SU-DHL-6 (cell line): ENCODE data around the gene SCN8A.

Experiments
- EZH2phosphoT487 ChIP-seq: fragments of 200-600 bp; sonication (generic), shearing (Covaris generic); conservative IDR thresholded peaks from 2 replicates; pipeline ENCODE4 v1.6.1; 2018; ENCODE audit warnings: mild to moderate bottlenecking, antibody characterized with exemption, low read length, moderate library complexity, mixed read lengths
- TF ChIP-seq, protein P1 (sequence below): fragments of 200-600 bp; sonication (generic); IDR thresholded peaks from one replicate; pipeline ENCODE4 v1.5.1; 2017; ENCODE audit warnings: antibody characterized with exemption, mild to moderate bottlenecking, low read length, moderate library complexity; ENCODE audit not compliant: insufficient read depth, poor library complexity, severe bottlenecking

- no peak for TF ChIP-seq EZH2phosphoT487
- TF ChIP-seq, protein P1, sequence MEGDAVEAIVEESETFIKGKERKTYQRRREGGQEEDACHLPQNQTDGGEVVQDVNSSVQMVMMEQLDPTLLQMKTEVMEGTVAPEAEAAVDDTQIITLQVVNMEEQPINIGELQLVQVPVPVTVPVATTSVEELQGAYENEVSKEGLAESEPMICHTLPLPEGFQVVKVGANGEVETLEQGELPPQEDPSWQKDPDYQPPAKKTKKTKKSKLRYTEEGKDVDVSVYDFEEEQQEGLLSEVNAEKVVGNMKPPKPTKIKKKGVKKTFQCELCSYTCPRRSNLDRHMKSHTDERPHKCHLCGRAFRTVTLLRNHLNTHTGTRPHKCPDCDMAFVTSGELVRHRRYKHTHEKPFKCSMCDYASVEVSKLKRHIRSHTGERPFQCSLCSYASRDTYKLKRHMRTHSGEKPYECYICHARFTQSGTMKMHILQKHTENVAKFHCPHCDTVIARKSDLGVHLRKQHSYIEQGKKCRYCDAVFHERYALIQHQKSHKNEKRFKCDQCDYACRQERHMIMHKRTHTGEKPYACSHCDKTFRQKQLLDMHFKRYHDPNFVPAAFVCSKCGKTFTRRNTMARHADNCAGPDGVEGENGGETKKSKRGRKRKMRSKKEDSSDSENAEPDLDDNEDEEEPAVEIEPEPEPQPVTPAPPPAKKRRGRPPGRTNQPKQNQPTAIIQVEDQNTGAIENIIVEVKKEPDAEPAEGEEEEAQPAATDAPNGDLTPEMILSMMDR: no peak
Measured at GRCh38 chr12:51840966-51841365, 249.9 kb downstream of the SCN8A start.
